H1 (cell line): ENCODE measurements around the gene RNF208. TPM values are rescaled to one million over a fixed set of nuclear protein-coding genes. Genes with fewer than 3 reads are reported as not detected.

Experiments
- JUND ChIP-seq: IDR thresholded peaks from 2 replicates; pipeline ENCODE4 v1.6.1; 2011; ENCODE audit warnings: mild to moderate bottlenecking, improper control_type of control experiment, low read length
- KDM1A ChIP-seq: fragments of 200-600, 300-600 bp; sonication (generic); IDR thresholded peaks from 2 replicates; pipeline ENCODE4 v1.7.1; 2016; ENCODE audit warnings: mild to moderate bottlenecking, low read length, borderline replicate concordance
- POLR2A ChIP-seq, 2 experiments: IDR thresholded peaks; 1 replicate in 1 of 2; 2 replicates in 1 of 2; pipeline ENCODE4 v1.6.1; 2011; ENCODE audit warnings: low read depth in 2 of 2, low read length in 2 of 2, mild to moderate bottlenecking in 2 of 2; ENCODE audit errors: control extremely low read depth in 1 of 2
- RAD21 ChIP-seq, 2 experiments: IDR thresholded peaks in 1 of 2; conservative IDR thresholded peaks in 1 of 2; 2 replicates each; pipeline ENCODE4 v1.6.1; 2011; ENCODE audit warnings: low read depth in 2 of 2, low read length in 2 of 2, improper control_type of control experiment in 1 of 2, inconsistent platforms in 1 of 2, mild to moderate bottlenecking in 1 of 2, moderate library complexity in 1 of 2
- SRF ChIP-seq: IDR thresholded peaks from 2 replicates; pipeline ENCODE4 v1.6.1; 2011; ENCODE audit warnings: mild to moderate bottlenecking, low read depth, low read length, moderate library complexity
- ZNF274 ChIP-seq: IDR thresholded peaks from 2 replicates; pipeline ENCODE4 v1.7.0; 2012; ENCODE audit warnings: low read length, borderline replicate concordance; ENCODE audit errors: extremely low read depth
- polyA plus RNA-seq, 7 experiments: library from polyadenylated mRNA; depleted of rRNA in 3 of 7; stranded (reverse) in 5 of 7; unstranded in 2 of 7; fragments of >200 nt in 5 of 7; fragments of 200-250 nt in 2 of 7; gene quantifications; 1 replicate in 5 of 7; 2 replicates in 1 of 7; 4 replicates in 1 of 7; pipeline versions ENCODE4 v1.2.1 to v1.2.3, GENCODE V29; 2011 to 2013; ENCODE audit warnings: missing spikeins in 2 of 7, mixed read lengths in 2 of 7
- total RNA-seq: library from RNA; stranded (reverse); fragmentation: NEBNext Ultra II Directional; extraction: Animal tissue kit (Norgen Biotek cat#: 25700); gene quantifications from 2 replicates; pipeline ENCODE4 v1.2.1, GENCODE V29; 2021
- TF ChIP-seq, protein P1 (sequence below): fragments of 300-600 bp; sonication (generic); IDR thresholded peaks from 2 replicates; pipeline ENCODE4 v1.7.1; 2012; ENCODE audit warnings: low read length, moderate library complexity, mild to moderate bottlenecking, inconsistent platforms; ENCODE audit not compliant: insufficient replicate concordance
- TF ChIP-seq, protein P2 (sequence below): IDR thresholded peaks from 2 replicates; pipeline ENCODE4 v1.6.1; 2011; ENCODE audit warnings: low read length, improper control_type of control experiment

The RNF208 gene
- total and polyA plus RNA-seq, 2 of the 8 experiments (the other 6 are each of a cell fraction or from before 2014, with no cell fraction given), result 2.7 to 7.7 TPM

DNA sequence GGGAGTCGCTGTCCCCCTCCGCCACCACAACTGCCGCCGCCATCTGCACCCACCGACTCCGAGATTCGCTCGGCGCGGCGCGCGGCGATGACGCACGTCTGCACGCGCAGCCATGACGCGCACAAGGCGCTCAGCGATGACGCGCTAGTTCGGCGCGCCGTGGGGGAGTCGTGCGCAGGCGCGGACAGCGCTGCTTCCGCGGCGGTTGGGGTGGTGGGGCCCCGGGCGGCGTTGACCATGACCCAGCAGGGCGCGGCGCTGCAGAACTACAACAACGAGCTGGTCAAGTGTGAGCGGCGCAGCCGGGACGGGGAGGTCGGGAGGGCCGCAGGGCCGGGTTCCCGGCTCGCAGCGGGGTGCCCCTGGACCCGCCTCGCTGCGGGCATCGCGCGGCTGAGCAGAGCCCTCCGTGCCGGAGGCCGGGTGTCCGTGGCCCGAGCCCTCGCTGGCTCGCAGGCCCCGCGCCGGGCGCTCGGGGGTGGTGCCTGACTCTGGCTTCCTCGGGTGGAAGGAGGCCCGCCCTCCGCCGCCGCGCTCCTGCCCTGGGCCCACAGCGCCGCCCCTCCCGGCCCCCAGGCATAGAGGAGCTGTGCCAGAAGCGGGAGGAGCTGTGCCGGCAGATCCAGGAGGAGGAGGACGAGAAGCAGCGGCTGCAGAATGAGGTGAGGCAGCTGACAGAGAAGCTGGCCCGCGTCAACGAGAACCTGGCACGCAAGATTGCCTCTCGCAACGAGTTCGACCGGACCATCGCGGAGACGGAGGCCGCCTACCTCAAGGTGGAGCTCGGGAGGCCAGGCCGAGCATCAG, 33.3 kb downstream of the RNF208 start, which contains the start of the genes ANAPC2 and SSNA1 (continued):
- TF ChIP-seq, protein P1, sequence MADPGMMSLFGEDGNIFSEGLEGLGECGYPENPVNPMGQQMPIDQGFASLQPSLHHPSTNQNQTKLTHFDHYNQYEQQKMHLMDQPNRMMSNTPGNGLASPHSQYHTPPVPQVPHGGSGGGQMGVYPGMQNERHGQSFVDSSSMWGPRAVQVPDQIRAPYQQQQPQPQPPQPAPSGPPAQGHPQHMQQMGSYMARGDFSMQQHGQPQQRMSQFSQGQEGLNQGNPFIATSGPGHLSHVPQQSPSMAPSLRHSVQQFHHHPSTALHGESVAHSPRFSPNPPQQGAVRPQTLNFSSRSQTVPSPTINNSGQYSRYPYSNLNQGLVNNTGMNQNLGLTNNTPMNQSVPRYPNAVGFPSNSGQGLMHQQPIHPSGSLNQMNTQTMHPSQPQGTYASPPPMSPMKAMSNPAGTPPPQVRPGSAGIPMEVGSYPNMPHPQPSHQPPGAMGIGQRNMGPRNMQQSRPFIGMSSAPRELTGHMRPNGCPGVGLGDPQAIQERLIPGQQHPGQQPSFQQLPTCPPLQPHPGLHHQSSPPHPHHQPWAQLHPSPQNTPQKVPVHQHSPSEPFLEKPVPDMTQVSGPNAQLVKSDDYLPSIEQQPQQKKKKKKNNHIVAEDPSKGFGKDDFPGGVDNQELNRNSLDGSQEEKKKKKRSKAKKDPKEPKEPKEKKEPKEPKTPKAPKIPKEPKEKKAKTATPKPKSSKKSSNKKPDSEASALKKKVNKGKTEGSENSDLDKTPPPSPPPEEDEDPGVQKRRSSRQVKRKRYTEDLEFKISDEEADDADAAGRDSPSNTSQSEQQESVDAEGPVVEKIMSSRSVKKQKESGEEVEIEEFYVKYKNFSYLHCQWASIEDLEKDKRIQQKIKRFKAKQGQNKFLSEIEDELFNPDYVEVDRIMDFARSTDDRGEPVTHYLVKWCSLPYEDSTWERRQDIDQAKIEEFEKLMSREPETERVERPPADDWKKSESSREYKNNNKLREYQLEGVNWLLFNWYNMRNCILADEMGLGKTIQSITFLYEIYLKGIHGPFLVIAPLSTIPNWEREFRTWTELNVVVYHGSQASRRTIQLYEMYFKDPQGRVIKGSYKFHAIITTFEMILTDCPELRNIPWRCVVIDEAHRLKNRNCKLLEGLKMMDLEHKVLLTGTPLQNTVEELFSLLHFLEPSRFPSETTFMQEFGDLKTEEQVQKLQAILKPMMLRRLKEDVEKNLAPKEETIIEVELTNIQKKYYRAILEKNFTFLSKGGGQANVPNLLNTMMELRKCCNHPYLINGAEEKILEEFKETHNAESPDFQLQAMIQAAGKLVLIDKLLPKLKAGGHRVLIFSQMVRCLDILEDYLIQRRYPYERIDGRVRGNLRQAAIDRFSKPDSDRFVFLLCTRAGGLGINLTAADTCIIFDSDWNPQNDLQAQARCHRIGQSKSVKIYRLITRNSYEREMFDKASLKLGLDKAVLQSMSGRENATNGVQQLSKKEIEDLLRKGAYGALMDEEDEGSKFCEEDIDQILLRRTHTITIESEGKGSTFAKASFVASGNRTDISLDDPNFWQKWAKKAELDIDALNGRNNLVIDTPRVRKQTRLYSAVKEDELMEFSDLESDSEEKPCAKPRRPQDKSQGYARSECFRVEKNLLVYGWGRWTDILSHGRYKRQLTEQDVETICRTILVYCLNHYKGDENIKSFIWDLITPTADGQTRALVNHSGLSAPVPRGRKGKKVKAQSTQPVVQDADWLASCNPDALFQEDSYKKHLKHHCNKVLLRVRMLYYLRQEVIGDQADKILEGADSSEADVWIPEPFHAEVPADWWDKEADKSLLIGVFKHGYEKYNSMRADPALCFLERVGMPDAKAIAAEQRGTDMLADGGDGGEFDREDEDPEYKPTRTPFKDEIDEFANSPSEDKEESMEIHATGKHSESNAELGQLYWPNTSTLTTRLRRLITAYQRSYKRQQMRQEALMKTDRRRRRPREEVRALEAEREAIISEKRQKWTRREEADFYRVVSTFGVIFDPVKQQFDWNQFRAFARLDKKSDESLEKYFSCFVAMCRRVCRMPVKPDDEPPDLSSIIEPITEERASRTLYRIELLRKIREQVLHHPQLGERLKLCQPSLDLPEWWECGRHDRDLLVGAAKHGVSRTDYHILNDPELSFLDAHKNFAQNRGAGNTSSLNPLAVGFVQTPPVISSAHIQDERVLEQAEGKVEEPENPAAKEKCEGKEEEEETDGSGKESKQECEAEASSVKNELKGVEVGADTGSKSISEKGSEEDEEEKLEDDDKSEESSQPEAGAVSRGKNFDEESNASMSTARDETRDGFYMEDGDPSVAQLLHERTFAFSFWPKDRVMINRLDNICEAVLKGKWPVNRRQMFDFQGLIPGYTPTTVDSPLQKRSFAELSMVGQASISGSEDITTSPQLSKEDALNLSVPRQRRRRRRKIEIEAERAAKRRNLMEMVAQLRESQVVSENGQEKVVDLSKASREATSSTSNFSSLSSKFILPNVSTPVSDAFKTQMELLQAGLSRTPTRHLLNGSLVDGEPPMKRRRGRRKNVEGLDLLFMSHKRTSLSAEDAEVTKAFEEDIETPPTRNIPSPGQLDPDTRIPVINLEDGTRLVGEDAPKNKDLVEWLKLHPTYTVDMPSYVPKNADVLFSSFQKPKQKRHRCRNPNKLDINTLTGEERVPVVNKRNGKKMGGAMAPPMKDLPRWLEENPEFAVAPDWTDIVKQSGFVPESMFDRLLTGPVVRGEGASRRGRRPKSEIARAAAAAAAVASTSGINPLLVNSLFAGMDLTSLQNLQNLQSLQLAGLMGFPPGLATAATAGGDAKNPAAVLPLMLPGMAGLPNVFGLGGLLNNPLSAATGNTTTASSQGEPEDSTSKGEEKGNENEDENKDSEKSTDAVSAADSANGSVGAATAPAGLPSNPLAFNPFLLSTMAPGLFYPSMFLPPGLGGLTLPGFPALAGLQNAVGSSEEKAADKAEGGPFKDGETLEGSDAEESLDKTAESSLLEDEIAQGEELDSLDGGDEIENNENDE, result no peak
- TF ChIP-seq ZNF274 (no peak), JUND (peak; percentile 78), RAD21 (IDR thresholded peaks at IDR 0.05 in 1 of 2, conservative IDR thresholded peaks at IDR 0.05 in 1 of 2; ENCODE audit: low read depth in 2 of 2, low read length in 2 of 2) (peak; percentile 34 to 45; a peak in 3 of 4 replicates), KDM1A (no peak), SRF (peak; percentile 98), POLR2A (IDR thresholded peaks at IDR 0.05; ENCODE audit: control extremely low read depth in 1 of 2, low read depth in 2 of 2, low read length in 2 of 2) (peak in 1 of 2 experiments; percentile 88; a peak in 2 of 3 replicates)
- TF ChIP-seq, protein P2, sequence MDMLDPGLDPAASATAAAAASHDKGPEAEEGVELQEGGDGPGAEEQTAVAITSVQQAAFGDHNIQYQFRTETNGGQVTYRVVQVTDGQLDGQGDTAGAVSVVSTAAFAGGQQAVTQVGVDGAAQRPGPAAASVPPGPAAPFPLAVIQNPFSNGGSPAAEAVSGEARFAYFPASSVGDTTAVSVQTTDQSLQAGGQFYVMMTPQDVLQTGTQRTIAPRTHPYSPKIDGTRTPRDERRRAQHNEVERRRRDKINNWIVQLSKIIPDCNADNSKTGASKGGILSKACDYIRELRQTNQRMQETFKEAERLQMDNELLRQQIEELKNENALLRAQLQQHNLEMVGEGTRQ, result no peak
